ENCODE results near the gene DNAJB7.
"Not testable (repeated sequence)": the region's sequence is repeated elsewhere in the genome, so short reads cannot be mapped to it uniquely, and the experiment has no call there.

DNAJB7 gene

DNA sequence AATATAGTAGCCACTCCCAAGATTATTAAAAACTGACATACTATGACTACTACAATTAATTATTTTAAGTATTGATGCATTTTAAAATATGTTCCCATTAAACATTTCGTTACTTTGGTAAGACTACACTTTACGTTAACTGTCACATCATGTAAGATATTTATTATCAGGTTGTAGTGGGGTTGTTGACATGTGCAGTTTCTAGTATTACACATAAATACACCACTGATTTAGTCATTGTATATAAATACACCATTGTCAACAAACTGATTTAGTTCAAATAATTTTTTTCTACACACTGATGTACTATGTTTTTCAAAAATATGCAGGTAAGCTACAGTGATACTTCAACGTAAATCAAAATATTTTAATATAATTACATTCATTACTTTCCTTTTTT, 17.0 kb downstream of the DNAJB7 start:
- DNase-seq (ENCODE audit: low read depth): no peak

DNA sequence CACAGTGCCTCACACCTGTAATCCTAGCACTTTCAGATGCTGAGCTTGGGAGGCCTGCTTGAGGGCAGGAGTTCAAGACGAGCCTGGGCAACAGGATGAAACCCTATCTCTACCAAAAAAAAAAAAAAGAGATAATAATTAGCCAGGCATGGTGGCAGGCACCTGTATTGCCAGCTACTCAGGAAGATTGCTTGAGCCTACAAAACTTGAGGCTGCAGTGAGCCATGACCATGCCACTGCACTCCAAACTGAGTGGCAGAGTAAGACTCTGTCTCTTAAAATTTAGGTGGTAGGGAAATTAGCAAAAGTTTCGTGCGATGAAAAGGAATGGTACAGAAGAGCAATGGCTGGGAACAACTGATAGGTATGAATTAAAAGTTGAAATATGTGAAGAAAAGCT, 23.4 kb downstream of the DNAJB7 start:
- no peak for DNase-seq (ENCODE audit: low read depth)

GRCh38 chr22:40834619-40835018, 27.3 kb downstream of the DNAJB7 start:
- DNase-seq (ENCODE audit: low read depth): no peak

DNA sequence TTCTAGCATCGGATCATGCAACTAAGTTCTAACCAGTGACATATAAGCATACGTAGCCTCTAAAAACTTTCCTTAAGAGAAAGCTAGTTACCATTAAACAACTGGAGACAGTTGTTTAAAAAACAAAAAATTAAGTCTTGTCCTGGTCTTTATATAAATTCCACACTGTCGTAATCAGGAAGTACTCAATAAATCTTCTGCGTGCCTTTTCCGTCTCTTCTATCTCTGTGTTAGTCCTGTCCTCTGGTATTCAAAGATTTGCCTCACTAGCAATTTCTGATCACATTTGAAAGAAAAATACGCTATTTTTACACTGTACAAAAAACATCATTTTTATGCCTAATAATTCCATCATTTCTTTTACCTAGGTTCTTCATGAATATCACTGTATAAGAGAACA, 32.8 kb downstream of the DNAJB7 start:
- DNase-seq (ENCODE audit: low read depth): no peak

- no peak for DNase-seq (ENCODE audit: low read depth)
These were observed 34.8 kb downstream of the DNAJB7 start for GRCh38 chr22:40826984-40827741.

- not testable (repeated sequence) for DNase-seq (ENCODE audit: low read depth)
These were observed 35.6 kb downstream of the DNAJB7 start for GRCh38 chr22:40826292-40826691.

DNA sequence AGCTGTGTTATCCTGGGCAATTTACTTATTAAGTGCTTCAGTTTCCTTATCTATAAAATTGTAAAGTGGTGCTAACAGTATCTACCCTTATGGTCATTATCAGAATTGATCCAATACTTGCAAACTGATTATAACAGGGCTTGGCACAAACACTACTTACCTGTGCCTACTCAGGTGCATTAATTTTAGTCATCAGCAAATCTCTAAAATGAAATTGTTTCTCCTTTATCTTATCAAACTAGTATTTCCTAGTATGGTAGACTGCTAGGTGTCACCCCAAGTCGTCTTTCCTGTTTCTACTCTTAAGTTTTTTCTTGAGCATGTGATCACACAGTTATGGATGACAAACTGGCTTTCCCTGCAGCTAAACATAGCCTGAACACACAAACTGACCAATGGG, 38.5 kb downstream of the DNAJB7 start:
- no peak for DNase-seq (ENCODE audit: low read depth)

- peak; percentile 53 for DNase-seq (ENCODE audit: low read depth)
These were observed 42.2 kb downstream of the DNAJB7 start for GRCh38 chr22:40819599-40820140.

GRCh38 chr22:40818747-40819598, 42.9 kb downstream of the DNAJB7 start, which contains the start of gene SLC25A17:
SLC25A17 (minus strand) TSS chr22:40819346; CDS start chr22:40819248, 98 bp downstream.
- peak; percentile 89 for DNase-seq (ENCODE audit: low read depth)

GRCh38 chr22:40818192-40818746, 43.6 kb downstream of the DNAJB7 start:
- no peak for DNase-seq (ENCODE audit: low read depth)

DNA sequence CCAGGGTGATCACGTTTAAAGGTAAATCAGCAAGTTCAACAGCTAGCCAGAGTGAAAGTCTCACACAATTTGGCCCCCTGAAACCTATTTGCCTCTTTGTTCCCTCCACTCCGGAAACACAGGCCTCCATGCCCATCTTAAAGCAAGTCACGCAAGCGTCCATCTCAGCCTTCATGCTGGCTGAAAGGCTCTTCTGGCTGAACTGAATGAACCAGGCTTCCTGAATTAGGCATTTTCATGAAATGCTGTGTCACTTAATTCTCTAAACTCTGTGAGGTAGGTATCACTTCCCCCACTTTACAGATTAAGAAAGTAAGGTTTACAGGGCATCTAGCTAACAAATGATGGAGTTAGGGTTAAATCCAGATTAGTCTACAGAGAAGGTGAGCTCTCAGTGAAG, 44.2 kb downstream of the DNAJB7 start:
- no peak for DNase-seq (ENCODE audit: low read depth)

DNA sequence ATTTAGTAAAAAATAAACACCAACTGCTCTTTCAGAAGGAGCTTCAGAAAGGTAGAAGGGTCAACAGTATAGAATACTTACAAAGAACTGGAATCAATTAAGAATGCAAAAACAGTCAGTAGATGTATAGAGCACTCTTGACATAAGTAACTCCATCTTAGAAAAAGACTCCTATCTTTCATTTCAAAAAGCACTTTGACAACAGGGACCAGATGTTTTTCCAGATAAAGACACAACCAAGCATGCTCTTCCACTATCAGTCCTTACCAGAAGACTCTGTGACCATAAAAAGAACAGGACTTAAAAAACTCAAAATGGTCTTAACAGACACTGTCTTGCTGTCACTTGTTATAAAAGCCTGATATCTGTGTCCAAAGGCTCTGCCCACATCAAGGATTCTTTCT, 48.0 kb downstream of the DNAJB7 start:
- DNase-seq (ENCODE audit: low read depth): no peak
